ENCODE data around the gene ZNF528. TPM values are rescaled to one million over a fixed set of nuclear protein-coding genes. Genes with fewer than 3 reads are reported as not detected.

The ZNF528 gene
- polyA plus RNA-seq, 1 donor (not counting 4 experiments of a cell fraction or from before 2014, with no cell fraction given) = 18.6 TPM

- FAIRE-seq = no peak
- H3K9ac ChIP-seq (ENCODE audit: control insufficient read depth, extremely low read depth, insufficient read depth, low read length) = no peak overlapping the region
- H3K4me1 ChIP-seq (ENCODE audit: control insufficient read depth, extremely low read depth, insufficient read depth, low read length) = no peaks in the 10 kb centered on the region
- H3K36me3 ChIP-seq (ENCODE audit: control insufficient read depth in 2 of 2, extremely low read depth in 1 of 2, insufficient read depth in 2 of 2, low read length in 2 of 2) = peaks cover 0 to 14% of the 10 kb centered on the region in 2 experiments
- no peaks in the 10 kb centered on the region for H3K9me1 ChIP-seq (ENCODE audit: control insufficient read depth, extremely low read depth, insufficient read depth, low read length)
- no peak overlapping the region for H2AFZ ChIP-seq (ENCODE audit: control insufficient read depth, low read length)
- H3K79me2 ChIP-seq (ENCODE audit: control insufficient read depth, insufficient read depth, low read length) = no peaks in the 10 kb centered on the region
- H3K9me3 ChIP-seq (ENCODE audit: control insufficient read depth, low read depth, low read length) = peaks cover 21% of the 10 kb centered on the region
- DNase-seq (ENCODE audit: low read depth, low spot score) = no peak
- H3K27ac ChIP-seq (ENCODE audit: control insufficient read depth, insufficient read depth, low read length) = no peak overlapping the region
- dilution Hi-C loops (cut with MboI; ENCODE audit: extremely low pct_ligation_motif_present, low sequenced_read_pairs) = no loop called here
- no peaks in the 10 kb centered on the region for H4K20me1 ChIP-seq (ENCODE audit: control insufficient read depth, extremely low read depth, insufficient read depth, low read length)
- H3K27me3 ChIP-seq (ENCODE audit: control insufficient read depth, extremely low read depth, insufficient read depth, low read length) = no peaks in the 10 kb centered on the region
- TF ChIP-seq EZH2 (IDR thresholded peaks at IDR 0.05; ENCODE audit: low read length) (no peak), CTCF (optimal IDR thresholded peaks at IDR 0.05 in 1 of 3, IDR thresholded peaks at IDR 0.05 in 1 of 3, conservative IDR thresholded peaks at IDR 0.05 in 1 of 3; ENCODE audit: extremely low read depth in 1 of 3, insufficient read depth in 2 of 3, low read length in 3 of 3) (no peak)
- H3K4me3 ChIP-seq (ENCODE audit: control insufficient read depth in 2 of 3, extremely low read depth in 1 of 3, insufficient read depth in 2 of 3, low read depth in 1 of 3, low read length in 3 of 3) = no peak overlapping the region
- H3K4me2 ChIP-seq (ENCODE audit: control insufficient read depth, extremely low read depth, insufficient read depth, low read depth, low read length) = no peak overlapping the region
Measured at GRCh38 chr19:52410276-52410675, 12.6 kb downstream of the ZNF528 start.

- H4K20me1 ChIP-seq (ENCODE audit: control insufficient read depth, extremely low read depth, insufficient read depth, low read length) = no peaks in the 10 kb centered on the region
- H3K9me3 ChIP-seq (ENCODE audit: control insufficient read depth, low read depth, low read length) = peaks cover 33% of the 10 kb centered on the region
- FAIRE-seq = no peak
- no peak for DNase-seq (ENCODE audit: low read depth, low spot score)
- no peak overlapping the region for H3K9ac ChIP-seq (ENCODE audit: control insufficient read depth, extremely low read depth, insufficient read depth, low read length)
- peaks cover 0 to 3% of the 10 kb centered on the region in 2 experiments for H3K36me3 ChIP-seq (ENCODE audit: control insufficient read depth in 2 of 2, extremely low read depth in 1 of 2, insufficient read depth in 2 of 2, low read length in 2 of 2)
- H3K79me2 ChIP-seq (ENCODE audit: control insufficient read depth, insufficient read depth, low read length) = no peaks in the 10 kb centered on the region
- H3K4me1 ChIP-seq (ENCODE audit: control insufficient read depth, extremely low read depth, insufficient read depth, low read length) = no peaks in the 10 kb centered on the region
- H3K4me3 ChIP-seq (ENCODE audit: control insufficient read depth in 2 of 3, extremely low read depth in 1 of 3, insufficient read depth in 2 of 3, low read depth in 1 of 3, low read length in 3 of 3) = no peak overlapping the region
- no peak overlapping the region for H2AFZ ChIP-seq (ENCODE audit: control insufficient read depth, low read length)
- no peak overlapping the region for H3K4me2 ChIP-seq (ENCODE audit: control insufficient read depth, extremely low read depth, insufficient read depth, low read depth, low read length)
- H3K9me1 ChIP-seq (ENCODE audit: control insufficient read depth, extremely low read depth, insufficient read depth, low read length) = no peaks in the 10 kb centered on the region
- TF ChIP-seq EZH2 (IDR thresholded peaks at IDR 0.05; ENCODE audit: low read length) = no peak
- no peak for TF ChIP-seq CTCF (optimal IDR thresholded peaks at IDR 0.05 in 1 of 3, IDR thresholded peaks at IDR 0.05 in 1 of 3, conservative IDR thresholded peaks at IDR 0.05 in 1 of 3; ENCODE audit: extremely low read depth in 1 of 3, insufficient read depth in 2 of 3, low read length in 3 of 3)
- H3K27ac ChIP-seq (ENCODE audit: control insufficient read depth, insufficient read depth, low read length) = no peak overlapping the region
- dilution Hi-C loops (cut with MboI; ENCODE audit: extremely low pct_ligation_motif_present, low sequenced_read_pairs) = no loop called here
- H3K27me3 ChIP-seq (ENCODE audit: control insufficient read depth, extremely low read depth, insufficient read depth, low read length) = no peaks in the 10 kb centered on the region
Measured at GRCh38 chr19:52415711-52416110, 18.1 kb downstream of the ZNF528 start.

Measured in keratinocyte (primary cell).